ENCODE results near the gene DMRT1. TPM values are rescaled to one million over a fixed set of nuclear protein-coding genes. Genes with fewer than 3 reads are reported as not detected.

DMRT1 gene
- total RNA-seq, 2 donors from 2014 or later: not detected

- Histone ChIP-seq H3K27ac (ENCODE audit: low read depth, low read length) (no peak overlapping the region), H3K27me3 (ENCODE audit: control insufficient read depth, insufficient read depth, low read length, poor library complexity, severe bottlenecking) (no peaks in the 10 kb centered on the region), H3K9me3 (ENCODE audit: control insufficient read depth, low read length) (no peaks in the 10 kb centered on the region), H3K4me3 (ENCODE audit: low read length) (no peak overlapping the region), H3K4me1 (ENCODE audit: control insufficient read depth, insufficient read depth, low read length) (no peaks in the 10 kb centered on the region), H3K9ac (ENCODE audit: extremely low read depth, low read length, poor library complexity, severe bottlenecking) (no peak overlapping the region), H3K36me3 (ENCODE audit: control insufficient read depth, insufficient read depth, low read length) (no peaks in the 10 kb centered on the region)
- Mint-ChIP-seq H3K27me3 (ENCODE audit: insufficient read depth) (no peaks in the 10 kb centered on the region), H3K4me3 (no peak overlapping the region), H3K9me3 (peaks cover 3% of the 10 kb centered on the region), H3K4me1 (peaks cover 5% of the 10 kb centered on the region), H3K27ac (no peak overlapping the region), H3K36me3 (ENCODE audit: low read depth) (no peaks in the 10 kb centered on the region)
- TF ChIP-seq CTCF (conservative IDR thresholded peaks at IDR 0.05): no peak
- WGBS, 2 experiments (ENCODE audit: insufficient coverage in 1 of 2, insufficient read length in 1 of 2): 92 to 94% methylated on average over 4 to 6 of the region's 6 CpGs
- DNase-seq: no peak
These were observed 45.6 kb upstream of the DMRT1 start for GRCh38 chr9:795869-796268.

- Mint-ChIP-seq H3K36me3 (ENCODE audit: low read depth) (no peaks in the 10 kb centered on the region), H3K27me3 (ENCODE audit: insufficient read depth) (peaks cover 3% of the 10 kb centered on the region)
- 89 to 91% methylated on average over 6 to 9 of the region's 9 CpGs for WGBS, 2 experiments (ENCODE audit: insufficient coverage in 1 of 2, insufficient read length in 1 of 2)
These were observed 40.8 kb upstream of the DMRT1 start for GRCh38 chr9:800591-801150.

GRCh38 chr9:801399-802071 lies 40.0 kb upstream of the DMRT1 start:
- H3K27me3 Mint-ChIP-seq (ENCODE audit: insufficient read depth): peaks cover 3% of the 10 kb centered on the region
- Histone ChIP-seq H3K27me3 (ENCODE audit: control insufficient read depth, insufficient read depth, low read length, poor library complexity, severe bottlenecking) (no peaks in the 10 kb centered on the region), H3K27ac (ENCODE audit: low read depth, low read length) (no peak overlapping the region), H3K36me3 (ENCODE audit: control insufficient read depth, insufficient read depth, low read length) (no peaks in the 10 kb centered on the region), H3K9ac (ENCODE audit: extremely low read depth, low read length, poor library complexity, severe bottlenecking) (no peak overlapping the region), H3K4me1 (ENCODE audit: control insufficient read depth, insufficient read depth, low read length) (no peaks in the 10 kb centered on the region), H3K9me3 (ENCODE audit: control insufficient read depth, low read length) (no peaks in the 10 kb centered on the region), H3K4me3 (ENCODE audit: low read length) (no peak overlapping the region)
- no peaks in the 10 kb centered on the region for H3K9me3 Mint-ChIP-seq
- no peak overlapping the region for H3K27ac Mint-ChIP-seq
- no peak overlapping the region for H3K4me3 Mint-ChIP-seq
- no peak for DNase-seq
- H3K4me1 Mint-ChIP-seq: no peaks in the 10 kb centered on the region
- TF ChIP-seq CTCF (conservative IDR thresholded peaks at IDR 0.05): no peak
- no peaks in the 10 kb centered on the region for H3K36me3 Mint-ChIP-seq (ENCODE audit: low read depth)
- 83 to 85% methylated on average over 8 to 11 of the region's 11 CpGs for WGBS, 2 experiments (ENCODE audit: insufficient coverage in 1 of 2, insufficient read length in 1 of 2)

More at GRCh38 chr9:800591-801150, 40.8 kb upstream of the DMRT1 start:
- Histone ChIP-seq H3K27me3 (ENCODE audit: control insufficient read depth, insufficient read depth, low read length, poor library complexity, severe bottlenecking) (no peaks in the 10 kb centered on the region), H3K4me1 (ENCODE audit: control insufficient read depth, insufficient read depth, low read length) (no peaks in the 10 kb centered on the region), H3K27ac (ENCODE audit: low read depth, low read length) (no peak overlapping the region), H3K36me3 (ENCODE audit: control insufficient read depth, insufficient read depth, low read length) (no peaks in the 10 kb centered on the region), H3K9me3 (ENCODE audit: control insufficient read depth, low read length) (no peaks in the 10 kb centered on the region), H3K4me3 (ENCODE audit: low read length) (no peak overlapping the region), H3K9ac (ENCODE audit: extremely low read depth, low read length, poor library complexity, severe bottlenecking) (no peak overlapping the region)
- Mint-ChIP-seq H3K27ac (no peak overlapping the region), H3K4me3 (no peak overlapping the region), H3K9me3 (no peaks in the 10 kb centered on the region), H3K4me1 (peaks cover 3% of the 10 kb centered on the region)
- no peak for DNase-seq
- TF ChIP-seq CTCF (conservative IDR thresholded peaks at IDR 0.05): no peak

Measured in endodermal cell (in vitro differentiated cells).